Neural cell (in vitro differentiated cells): ENCODE measurements around the gene VPS13D. TPM values are rescaled to one million over a fixed set of nuclear protein-coding genes. Genes with fewer than 3 reads are reported as not detected.

ENCODE experiments used
- H2AFZ ChIP-seq: fragments of 200-600, 300-800 bp; sonication (generic), shearing (Covaris generic); 2 replicates; pipeline ENCODE4 v1.6.0; 2014; ENCODE audit warnings: low read depth, mild to moderate bottlenecking, antibody characterized with exemption, low read length, moderate library complexity
- H3F3A ChIP-seq: fragments of 200-600 bp; shearing (Covaris generic); 2 replicates; pipeline ENCODE4 v1.6.1; 2016; ENCODE audit warnings: mild to moderate bottlenecking, moderate library complexity, mixed read lengths, antibody characterized with exemption, low read length; ENCODE audit not compliant: insufficient read depth, poor library complexity, severe bottlenecking
- H3K27ac ChIP-seq: fragments of 200-600, 300-800 bp; sonication (generic), shearing (Covaris generic); 2 replicates; pipeline ENCODE4 v1.5.1; 2014; ENCODE audit warnings: mild to moderate bottlenecking, low read length, moderate library complexity
- H3K27me3 ChIP-seq: fragments of 300-800, 200-600 bp; sonication (generic), shearing (Covaris generic); 2 replicates; pipeline ENCODE4 v1.6.0; 2014; ENCODE audit warnings: mild to moderate bottlenecking, low read depth, low read length, moderate library complexity; ENCODE audit not compliant: insufficient read depth
- H3K36me3 ChIP-seq: fragments of 300-800, 200-600 bp; sonication (generic), shearing (Covaris generic); 2 replicates; pipeline ENCODE4 v1.5.1; 2014; ENCODE audit warnings: mild to moderate bottlenecking, antibody characterized with exemption, low read length, moderate library complexity; ENCODE audit not compliant: insufficient read depth
- H3K4me2 ChIP-seq: fragments of 300-800, 200-600 bp; sonication (generic), shearing (Covaris generic); 2 replicates; pipeline ENCODE4 v1.6.0; 2014; ENCODE audit warnings: mild to moderate bottlenecking, low read length
- H3K4me3 ChIP-seq: fragments of 300-800, 200-600 bp; sonication (generic), shearing (Covaris generic); 2 replicates; pipeline ENCODE4 v1.5.1; 2014; ENCODE audit warnings: mild to moderate bottlenecking, low read length, moderate library complexity
- H3K79me2 ChIP-seq: fragments of 200-600 bp; shearing (Covaris generic); replicated peaks from 2 replicates; pipeline ENCODE4 v1.6.0; 2014; ENCODE audit warnings: mild to moderate bottlenecking, low read length, moderate library complexity; ENCODE audit not compliant: insufficient read depth
- H3K9ac ChIP-seq: fragments of 300-800, 200-600 bp; sonication (generic), shearing (Covaris generic); 2 replicates; pipeline ENCODE4 v1.6.1; 2016; ENCODE audit warnings: mild to moderate bottlenecking, low read length, mixed read lengths
- H3K9me2 ChIP-seq: fragments of 200-600 bp; shearing (Covaris generic); 2 replicates; pipeline ENCODE4 v1.6.1; 2016; ENCODE audit warnings: mild to moderate bottlenecking, low read length, mixed read lengths; ENCODE audit not compliant: insufficient read depth
- H3K9me3 ChIP-seq: fragments of 200-600, 300-800 bp; sonication (generic), shearing (Covaris generic); 2 replicates; pipeline ENCODE4 v1.6.1; 2016; ENCODE audit warnings: mild to moderate bottlenecking, mixed run types, low read length, moderate library complexity, mixed read lengths
- H4K20me1 ChIP-seq: fragments of 200-600 bp; shearing (Covaris generic); 2 replicates; pipeline ENCODE4 v1.6.1; 2016; ENCODE audit warnings: mild to moderate bottlenecking, mixed run types; ENCODE audit not compliant: insufficient read depth
- EP300 ChIP-seq: fragments of 450-650 bp; conservative IDR thresholded peaks from 2 replicates; pipeline ENCODE4 v1.6.1; 2014; ENCODE audit warnings: antibody characterized with exemption, mild to moderate bottlenecking, moderate library complexity; ENCODE audit not compliant: poor library complexity, severe bottlenecking
- EZH2 ChIP-seq: fragments of 200-600, 300-800 bp; shearing (Covaris generic), sonication (generic); IDR thresholded peaks from 2 replicates; pipeline ENCODE4 v1.6.1; 2014; ENCODE audit warnings: antibody characterized with exemption, low read length, borderline replicate concordance, mild to moderate bottlenecking; ENCODE audit not compliant: insufficient read depth, poor library complexity, severe bottlenecking
- MXI1 ChIP-seq: fragments of 450-650 bp; conservative IDR thresholded peaks from 2 replicates; pipeline ENCODE4 v1.6.1; 2014; ENCODE audit warnings: antibody characterized with exemption, mild to moderate bottlenecking; ENCODE audit not compliant: poor library complexity, severe bottlenecking
- POLR2AphosphoS5 ChIP-seq: IDR thresholded peaks from 2 replicates; pipeline ENCODE4 v1.6.1; 2012
- RAD21 ChIP-seq: fragments of 450-650 bp; conservative IDR thresholded peaks from 2 replicates; pipeline ENCODE4 v1.6.1; 2014; ENCODE audit warnings: antibody characterized with exemption, mild to moderate bottlenecking, moderate library complexity
- SMC3 ChIP-seq: fragments of 450-650 bp; conservative IDR thresholded peaks from 2 replicates; pipeline ENCODE4 v1.6.1; 2014; ENCODE audit warnings: antibody characterized with exemption, mild to moderate bottlenecking, moderate library complexity; ENCODE audit not compliant: poor library complexity
- TAF1 ChIP-seq: IDR thresholded peaks from 2 replicates; pipeline ENCODE4 v1.6.1; 2012; ENCODE audit warnings: low read depth
- polyA plus RNA-seq: library from polyadenylated mRNA; depleted of rRNA; stranded (reverse); fragments of >200 nt; gene quantifications from 2 replicates; pipeline ENCODE4 v1.2.3, GENCODE V29; 2014
- TF ChIP-seq, protein P1 (sequence below): IDR thresholded peaks from 2 replicates; pipeline ENCODE4 v1.6.1; 2012; ENCODE audit warnings: borderline replicate concordance
- TF ChIP-seq, protein P2 (sequence below): fragments of 450-650 bp; IDR thresholded peaks from 2 replicates; pipeline ENCODE4 v1.5.1; 2014; ENCODE audit warnings: antibody characterized with exemption, mild to moderate bottlenecking, moderate library complexity; ENCODE audit not compliant: poor library complexity, severe bottlenecking

Gene VPS13D
- polyA plus RNA-seq, 1 donor from 2014 or later, result 24.5 TPM

GRCh38 chr1:12479311-12479710 lies 249.5 kb downstream of the VPS13D start:
- Histone ChIP-seq H3K9ac (no peak overlapping the region), H3K79me2 (no peaks in the 10 kb centered on the region), H3F3A (no peaks in the 10 kb centered on the region), H4K20me1 (no peaks in the 10 kb centered on the region), H3K27ac (no peak overlapping the region), H3K4me2 (no peak overlapping the region), H2AFZ (no peak overlapping the region), H3K9me2 (no peaks in the 10 kb centered on the region), H3K4me3 (no peak overlapping the region), H3K27me3 (no peaks in the 10 kb centered on the region), H3K36me3 (no peaks in the 10 kb centered on the region), H3K9me3 (no peaks in the 10 kb centered on the region)
- TF ChIP-seq SMC3 (no peak), RAD21 (no peak), TAF1 (no peak), EP300 (no peak), MXI1 (no peak), POLR2AphosphoS5 (no peak), EZH2 (no peak)
- TF ChIP-seq, protein P1, sequence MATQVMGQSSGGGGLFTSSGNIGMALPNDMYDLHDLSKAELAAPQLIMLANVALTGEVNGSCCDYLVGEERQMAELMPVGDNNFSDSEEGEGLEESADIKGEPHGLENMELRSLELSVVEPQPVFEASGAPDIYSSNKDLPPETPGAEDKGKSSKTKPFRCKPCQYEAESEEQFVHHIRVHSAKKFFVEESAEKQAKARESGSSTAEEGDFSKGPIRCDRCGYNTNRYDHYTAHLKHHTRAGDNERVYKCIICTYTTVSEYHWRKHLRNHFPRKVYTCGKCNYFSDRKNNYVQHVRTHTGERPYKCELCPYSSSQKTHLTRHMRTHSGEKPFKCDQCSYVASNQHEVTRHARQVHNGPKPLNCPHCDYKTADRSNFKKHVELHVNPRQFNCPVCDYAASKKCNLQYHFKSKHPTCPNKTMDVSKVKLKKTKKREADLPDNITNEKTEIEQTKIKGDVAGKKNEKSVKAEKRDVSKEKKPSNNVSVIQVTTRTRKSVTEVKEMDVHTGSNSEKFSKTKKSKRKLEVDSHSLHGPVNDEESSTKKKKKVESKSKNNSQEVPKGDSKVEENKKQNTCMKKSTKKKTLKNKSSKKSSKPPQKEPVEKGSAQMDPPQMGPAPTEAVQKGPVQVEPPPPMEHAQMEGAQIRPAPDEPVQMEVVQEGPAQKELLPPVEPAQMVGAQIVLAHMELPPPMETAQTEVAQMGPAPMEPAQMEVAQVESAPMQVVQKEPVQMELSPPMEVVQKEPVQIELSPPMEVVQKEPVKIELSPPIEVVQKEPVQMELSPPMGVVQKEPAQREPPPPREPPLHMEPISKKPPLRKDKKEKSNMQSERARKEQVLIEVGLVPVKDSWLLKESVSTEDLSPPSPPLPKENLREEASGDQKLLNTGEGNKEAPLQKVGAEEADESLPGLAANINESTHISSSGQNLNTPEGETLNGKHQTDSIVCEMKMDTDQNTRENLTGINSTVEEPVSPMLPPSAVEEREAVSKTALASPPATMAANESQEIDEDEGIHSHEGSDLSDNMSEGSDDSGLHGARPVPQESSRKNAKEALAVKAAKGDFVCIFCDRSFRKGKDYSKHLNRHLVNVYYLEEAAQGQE, result no peak
- TF ChIP-seq, protein P2, sequence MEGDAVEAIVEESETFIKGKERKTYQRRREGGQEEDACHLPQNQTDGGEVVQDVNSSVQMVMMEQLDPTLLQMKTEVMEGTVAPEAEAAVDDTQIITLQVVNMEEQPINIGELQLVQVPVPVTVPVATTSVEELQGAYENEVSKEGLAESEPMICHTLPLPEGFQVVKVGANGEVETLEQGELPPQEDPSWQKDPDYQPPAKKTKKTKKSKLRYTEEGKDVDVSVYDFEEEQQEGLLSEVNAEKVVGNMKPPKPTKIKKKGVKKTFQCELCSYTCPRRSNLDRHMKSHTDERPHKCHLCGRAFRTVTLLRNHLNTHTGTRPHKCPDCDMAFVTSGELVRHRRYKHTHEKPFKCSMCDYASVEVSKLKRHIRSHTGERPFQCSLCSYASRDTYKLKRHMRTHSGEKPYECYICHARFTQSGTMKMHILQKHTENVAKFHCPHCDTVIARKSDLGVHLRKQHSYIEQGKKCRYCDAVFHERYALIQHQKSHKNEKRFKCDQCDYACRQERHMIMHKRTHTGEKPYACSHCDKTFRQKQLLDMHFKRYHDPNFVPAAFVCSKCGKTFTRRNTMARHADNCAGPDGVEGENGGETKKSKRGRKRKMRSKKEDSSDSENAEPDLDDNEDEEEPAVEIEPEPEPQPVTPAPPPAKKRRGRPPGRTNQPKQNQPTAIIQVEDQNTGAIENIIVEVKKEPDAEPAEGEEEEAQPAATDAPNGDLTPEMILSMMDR, result no peak

- no peak overlapping the region for H2AFZ ChIP-seq
- no peak overlapping the region for H3K4me2 ChIP-seq
- no peaks in the 10 kb centered on the region for H3K27me3 ChIP-seq
- H3F3A ChIP-seq, result no peaks in the 10 kb centered on the region
- no peak for TF ChIP-seq POLR2AphosphoS5
- H3K79me2 ChIP-seq, result no peaks in the 10 kb centered on the region
- no peaks in the 10 kb centered on the region for H3K9me3 ChIP-seq
- no peak overlapping the region for H3K4me3 ChIP-seq
- no peaks in the 10 kb centered on the region for H4K20me1 ChIP-seq
- no peak overlapping the region for H3K9ac ChIP-seq
- no peaks in the 10 kb centered on the region for H3K9me2 ChIP-seq
- no peaks in the 10 kb centered on the region for H3K36me3 ChIP-seq
- no peak overlapping the region for H3K27ac ChIP-seq
Observed at GRCh38 chr1:12480041-12480440, 250.2 kb downstream of the VPS13D start.

- Histone ChIP-seq H4K20me1 (no peaks in the 10 kb centered on the region), H3K36me3 (no peaks in the 10 kb centered on the region), H3K79me2 (no peaks in the 10 kb centered on the region), H3K27ac (no peak overlapping the region), H2AFZ (no peak overlapping the region), H3F3A (no peaks in the 10 kb centered on the region), H3K4me2 (no peak overlapping the region), H3K9me3 (no peaks in the 10 kb centered on the region), H3K4me3 (no peak overlapping the region), H3K9me2 (no peaks in the 10 kb centered on the region), H3K27me3 (no peaks in the 10 kb centered on the region), H3K9ac (no peak overlapping the region)
- no peak for TF ChIP-seq POLR2AphosphoS5
- no peak for TF ChIP-seq RAD21
- TF ChIP-seq EP300, result no peak
- no peak for TF ChIP-seq SMC3
- TF ChIP-seq, protein P1, result no peak
- no peak for TF ChIP-seq TAF1
- no peak for TF ChIP-seq EZH2
- TF ChIP-seq MXI1, result no peak
- TF ChIP-seq, protein P2, result no peak
Observed at GRCh38 chr1:12480748-12481362, 251.0 kb downstream of the VPS13D start.
